GM11168 (cell line): Measurements from ENCODE around the gene POF1B.
"Not testable (repeated sequence)": the region's sequence is repeated elsewhere in the genome, so short reads cannot be mapped to it uniquely, and the experiment has no call there.

Experiments used
- in situ Hi-C: fragments of 300-500 bp; cut with MboI; formaldehyde crosslinking; loops from one replicate; pipeline ENCODE4 v1.12.0; 2022; ENCODE audit warnings: low sequenced_read_pairs; ENCODE audit not compliant: unreplicated experiment

Gene POF1B, protein sequence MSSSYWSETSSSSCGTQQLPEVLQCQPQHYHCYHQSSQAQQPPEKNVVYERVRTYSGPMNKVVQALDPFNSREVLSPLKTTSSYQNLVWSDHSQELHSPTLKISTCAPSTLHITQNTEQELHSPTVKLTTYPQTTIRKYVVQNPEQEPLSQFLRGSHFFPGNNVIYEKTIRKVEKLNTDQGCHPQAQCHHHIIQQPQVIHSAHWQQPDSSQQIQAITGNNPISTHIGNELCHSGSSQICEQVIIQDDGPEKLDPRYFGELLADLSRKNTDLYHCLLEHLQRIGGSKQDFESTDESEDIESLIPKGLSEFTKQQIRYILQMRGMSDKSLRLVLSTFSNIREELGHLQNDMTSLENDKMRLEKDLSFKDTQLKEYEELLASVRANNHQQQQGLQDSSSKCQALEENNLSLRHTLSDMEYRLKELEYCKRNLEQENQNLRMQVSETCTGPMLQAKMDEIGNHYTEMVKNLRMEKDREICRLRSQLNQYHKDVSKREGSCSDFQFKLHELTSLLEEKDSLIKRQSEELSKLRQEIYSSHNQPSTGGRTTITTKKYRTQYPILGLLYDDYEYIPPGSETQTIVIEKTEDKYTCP

GRCh38 chrX:85379174-85379907 is at the start of gene POF1B:
POF1B (minus strand) TSS chrX:85379665; CDS start chrX:85379454, 211 bp downstream.
- in situ Hi-C loops = no loop called here

DNA sequence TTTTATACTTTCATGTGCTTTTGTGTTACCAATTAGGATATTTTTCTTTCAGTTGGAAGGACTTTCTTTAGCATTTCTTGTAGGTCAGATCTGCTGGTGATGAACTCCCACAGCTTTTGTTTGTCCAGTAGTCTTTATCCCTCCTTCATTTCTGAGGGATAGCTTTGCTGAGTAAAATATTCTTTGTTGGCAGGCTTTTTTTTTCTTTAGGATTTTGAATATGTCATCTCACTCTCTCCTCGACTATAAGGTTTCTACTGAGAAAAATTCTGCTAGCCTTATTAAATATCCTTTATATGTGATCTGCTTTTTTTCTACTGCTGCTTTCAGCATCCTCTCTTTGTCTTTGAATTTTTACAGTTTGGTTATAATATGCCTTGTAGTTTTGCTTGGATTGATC is 49.6 kb upstream of the POF1B start:
- in situ Hi-C loops = no loop called here

DNA sequence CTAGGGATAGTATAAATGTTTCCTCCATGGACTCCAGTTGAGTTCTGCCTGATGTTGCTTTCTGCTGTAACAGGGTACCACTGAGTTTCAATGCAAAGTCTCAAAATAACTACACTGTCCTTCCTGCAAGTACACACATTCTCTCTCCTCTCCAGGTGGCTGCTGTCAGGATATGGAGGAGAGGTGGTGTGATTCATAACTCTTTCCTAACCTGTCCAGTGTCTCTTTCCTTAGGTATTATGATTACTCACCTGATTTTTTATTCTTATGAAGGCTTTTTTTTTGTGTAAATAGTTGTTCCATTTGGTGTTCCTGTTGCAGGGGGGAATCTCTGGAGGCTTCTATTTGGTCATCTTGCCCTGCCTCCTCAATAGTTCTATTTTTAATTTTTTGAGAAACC is 39.8 kb upstream of the POF1B start:
- in situ Hi-C loops = no loop called here

DNA sequence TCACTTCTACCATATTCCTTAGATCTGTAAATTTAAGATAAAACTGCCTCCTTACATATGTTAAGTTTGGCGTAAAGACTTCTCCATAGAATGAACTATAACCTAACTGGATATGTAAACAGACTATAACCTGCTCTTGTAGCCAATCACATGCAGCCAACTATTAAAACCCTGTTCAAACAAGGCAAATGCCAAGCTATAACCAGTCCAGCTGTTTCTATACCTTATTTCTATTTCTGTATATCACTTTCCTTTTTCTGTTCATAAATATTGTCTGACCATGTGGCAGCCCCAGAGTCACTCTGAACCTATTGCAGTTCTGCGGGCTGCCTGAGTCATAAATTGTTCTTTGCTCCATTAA is 12.4 kb upstream of the POF1B start:
- in situ Hi-C loops = no loop called here

DNA sequence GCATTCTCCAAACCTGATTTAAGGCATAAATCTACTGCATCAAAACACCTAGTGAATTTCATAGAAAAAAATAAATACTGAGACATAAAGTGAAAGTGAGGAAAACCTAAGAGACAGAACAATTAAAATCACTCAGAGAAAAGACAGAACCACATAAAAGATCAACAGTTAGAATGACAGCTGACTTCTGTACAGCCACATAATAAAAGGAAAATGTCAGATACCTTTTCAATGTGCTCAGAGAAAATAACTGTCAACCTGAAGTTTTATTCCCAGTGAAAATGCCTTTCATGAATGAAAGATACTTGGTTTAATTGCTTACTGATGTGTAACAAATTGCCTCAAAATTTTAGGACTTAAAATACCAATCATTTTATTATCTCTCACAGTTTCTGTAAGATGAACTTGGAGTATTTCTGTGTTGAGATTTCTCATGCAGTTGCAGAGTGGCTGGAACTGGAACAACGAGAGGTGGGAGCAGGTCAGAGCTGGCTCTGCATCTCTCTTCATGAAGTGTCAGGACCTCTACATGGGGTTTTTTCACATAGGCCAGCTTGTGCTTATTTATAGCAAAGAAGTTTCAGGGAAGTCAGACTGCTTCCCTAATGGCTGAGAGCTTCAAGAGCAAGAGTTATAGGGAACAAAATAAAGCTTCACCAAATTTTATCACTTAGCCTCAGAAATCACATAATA is 11.9 kb upstream of the POF1B start:
- in situ Hi-C loops = no loop called here

GRCh38 chrX:85381602-85382001 is 2.1 kb upstream of the POF1B start:
- in situ Hi-C loops = no loop called here

- in situ Hi-C loops = no loop called here
Measured at GRCh38 chrX:85378461-85378860, 1.0 kb downstream of the POF1B start.

DNA sequence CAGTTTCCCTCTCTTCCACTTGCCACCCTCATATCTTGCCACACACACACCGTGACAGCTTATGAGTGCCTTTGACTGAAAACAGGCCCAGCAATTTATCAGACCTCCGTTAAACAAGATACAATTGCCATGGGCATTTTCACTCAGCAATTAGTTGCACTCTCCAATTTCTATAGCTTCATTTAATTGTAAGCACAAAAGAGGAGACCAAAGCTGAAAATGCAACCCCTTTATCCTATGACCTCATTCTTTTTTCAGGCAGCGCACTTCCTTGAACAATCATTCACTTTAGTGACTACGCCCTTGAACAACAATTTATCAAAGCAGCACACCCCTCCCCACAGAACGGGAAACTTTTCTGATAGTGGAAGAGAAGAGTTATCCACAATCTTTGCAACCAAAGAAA is 4.1 kb downstream of the POF1B start:
- in situ Hi-C loops = no loop called here

GRCh38 chrX:85365370-85365995 is 14.0 kb downstream of the POF1B start:
- in situ Hi-C loops = no loop called here

DNA sequence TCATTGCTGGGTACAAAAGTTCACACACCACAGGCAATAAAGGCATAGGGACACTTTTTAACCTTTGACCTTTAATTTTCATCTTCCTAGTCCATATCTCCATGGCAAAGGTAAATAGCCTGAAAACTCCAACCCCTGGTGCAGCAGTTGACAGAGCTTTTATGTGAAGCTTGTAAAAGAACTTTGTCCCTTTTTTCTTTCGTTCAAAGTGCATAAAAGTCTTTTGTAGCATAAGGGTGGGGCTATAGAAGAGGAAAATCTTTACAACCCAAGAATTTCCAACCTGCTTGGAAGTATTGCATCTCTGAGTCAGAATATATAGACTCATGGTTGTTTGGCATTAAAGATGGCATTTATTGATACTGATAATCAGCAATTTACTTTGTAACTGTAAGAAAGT is 20.4 kb downstream of the POF1B start:
- in situ Hi-C loops = no loop called here

DNA sequence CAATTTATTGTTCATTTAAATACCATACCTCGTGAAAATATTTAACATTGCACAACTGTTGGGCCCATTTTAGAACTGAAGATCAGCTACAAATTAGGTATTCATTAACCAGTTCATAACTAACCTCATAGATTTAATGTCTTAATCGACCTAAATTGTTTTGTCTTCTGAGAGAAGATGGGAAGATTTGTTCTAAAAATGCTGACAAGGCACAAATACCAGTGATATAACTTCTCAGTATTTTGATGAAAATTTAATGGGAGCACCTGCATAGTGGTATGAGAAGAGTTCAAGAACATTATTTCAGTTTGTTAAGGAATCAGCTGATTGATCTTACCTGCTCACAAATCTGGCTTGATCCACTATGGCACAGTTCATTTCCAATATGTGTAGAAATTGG is 33.9 kb downstream of the POF1B start:
- in situ Hi-C loops = no loop called here

DNA sequence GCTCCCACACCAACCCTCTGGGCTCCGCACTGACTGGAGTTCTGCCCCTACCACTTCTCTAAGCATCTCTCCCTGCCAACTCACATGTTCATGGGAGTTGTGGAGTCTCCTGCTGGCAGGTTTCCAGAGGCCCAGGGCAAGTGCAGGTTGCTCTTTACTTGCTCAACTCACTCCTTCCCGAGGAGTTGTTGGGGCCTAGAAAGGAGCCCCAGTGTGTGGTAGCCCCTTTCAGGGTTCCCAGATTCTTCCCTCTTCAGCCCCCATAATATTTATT is 52.5 kb downstream of the POF1B start:
- in situ Hi-C loops = no loop called here

- in situ Hi-C loops = no loop called here
Measured at GRCh38 chrX:85326234-85327059, 53.0 kb downstream of the POF1B start.

GRCh38 chrX:85311348-85311747 is 68.1 kb downstream of the POF1B start:
- in situ Hi-C loops = not testable (repeated sequence)

DNA sequence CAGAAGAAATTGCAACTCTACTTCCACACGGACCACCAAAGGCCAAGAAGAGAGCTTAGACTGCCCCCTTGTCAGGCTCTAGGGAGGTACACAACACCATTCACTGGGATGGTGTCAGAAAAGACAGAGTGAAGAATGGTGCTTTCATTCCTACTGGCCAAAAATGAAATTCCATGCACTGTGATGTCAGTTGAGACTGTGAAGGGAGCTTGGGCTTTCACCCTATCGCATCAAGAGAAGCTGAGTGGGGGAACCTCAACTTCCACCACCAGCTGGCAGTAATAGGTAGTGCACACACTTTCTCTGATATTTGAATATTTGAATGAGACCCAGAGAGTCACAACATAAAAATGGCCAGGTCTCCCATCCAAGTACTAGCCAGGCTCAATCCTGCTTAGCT is 69.7 kb downstream of the POF1B start:
- in situ Hi-C loops = no loop called here

GRCh38 chrX:85303544-85303943 is 75.9 kb downstream of the POF1B start:
- in situ Hi-C loops = no loop called here

GRCh38 chrX:85288992-85289723 is 90.3 kb downstream of the POF1B start:
- in situ Hi-C loops = no loop called here

DNA sequence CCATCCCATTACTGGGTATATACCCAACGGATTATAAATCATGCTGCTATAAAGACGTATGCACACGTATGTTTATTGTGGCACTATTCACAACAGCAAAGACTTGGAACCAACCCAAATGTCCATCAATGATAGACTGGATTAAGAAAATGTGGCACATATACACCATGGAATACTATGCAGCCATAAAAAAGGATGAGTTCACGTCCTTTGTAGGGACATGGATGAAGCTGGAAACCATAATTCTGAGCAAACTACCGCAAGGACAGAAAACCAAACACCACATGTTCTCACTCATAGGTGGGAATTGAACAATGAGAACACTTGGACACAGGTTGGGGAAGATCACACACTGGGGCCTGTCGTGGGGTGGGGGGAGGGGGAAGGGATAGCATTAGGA is 94.2 kb downstream of the POF1B start:
- in situ Hi-C loops = not testable (repeated sequence)
